NOMO-1 (cell line): Measurements from ENCODE around the gene TRIM47.

Source experiments
- DNase-seq, 2 experiments: peaks; one replicate each; lab custom pipeline; 2025; ENCODE audit not compliant: unreplicated experiment in 2 of 2; lab: John Stamatoyannopoulos, UW

TRIM47 gene

GRCh38 chr17:75848523-75849278 is 29.7 kb downstream of the TRIM47 start:
- DNase-seq = peak; percentile 29 to 38

- no peak for DNase-seq
Measured at GRCh38 chr17:75847614-75848522, 30.5 kb downstream of the TRIM47 start.

GRCh38 chr17:75846692-75847613 is 31.4 kb downstream of the TRIM47 start:
- DNase-seq = no peak

GRCh38 chr17:75845933-75846691 is 32.3 kb downstream of the TRIM47 start:
- DNase-seq = no peak

DNA sequence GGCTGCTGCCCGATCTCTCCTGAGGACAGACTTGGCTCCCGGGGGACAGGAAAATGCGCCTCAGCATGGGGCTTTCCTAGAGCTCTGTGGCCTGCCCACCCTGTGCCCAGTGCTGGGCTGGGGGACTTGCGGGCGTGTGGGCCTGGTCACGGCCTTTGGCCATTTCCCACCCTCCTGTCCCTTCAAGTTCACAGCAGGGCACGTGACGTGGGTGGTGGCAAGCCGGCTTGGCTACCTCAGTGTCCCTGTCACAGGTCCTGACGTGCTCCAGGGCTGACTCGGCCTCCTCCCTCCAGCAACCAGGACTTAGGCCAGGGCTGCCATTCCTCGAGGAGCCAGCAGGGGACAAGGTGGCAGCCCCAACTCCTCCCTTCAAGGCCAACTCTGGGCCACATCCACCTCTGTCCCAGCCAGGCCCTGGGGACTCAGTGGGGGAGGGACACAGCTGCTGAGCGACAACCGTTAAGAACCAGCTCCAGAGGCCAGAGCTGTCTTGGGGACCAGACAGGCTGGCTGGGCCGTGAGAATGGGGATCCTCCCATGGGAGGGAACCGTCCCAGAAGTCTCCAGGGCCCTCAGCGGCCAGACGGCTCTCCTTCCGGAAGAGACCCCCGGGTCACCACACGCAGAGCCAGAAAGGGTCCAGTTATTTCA is 33.2 kb downstream of the TRIM47 start:
- DNase-seq = peak; percentile 54 to 65

GRCh38 chr17:75844530-75845057 is 33.8 kb downstream of the TRIM47 start:
- DNase-seq = no peak

DNA sequence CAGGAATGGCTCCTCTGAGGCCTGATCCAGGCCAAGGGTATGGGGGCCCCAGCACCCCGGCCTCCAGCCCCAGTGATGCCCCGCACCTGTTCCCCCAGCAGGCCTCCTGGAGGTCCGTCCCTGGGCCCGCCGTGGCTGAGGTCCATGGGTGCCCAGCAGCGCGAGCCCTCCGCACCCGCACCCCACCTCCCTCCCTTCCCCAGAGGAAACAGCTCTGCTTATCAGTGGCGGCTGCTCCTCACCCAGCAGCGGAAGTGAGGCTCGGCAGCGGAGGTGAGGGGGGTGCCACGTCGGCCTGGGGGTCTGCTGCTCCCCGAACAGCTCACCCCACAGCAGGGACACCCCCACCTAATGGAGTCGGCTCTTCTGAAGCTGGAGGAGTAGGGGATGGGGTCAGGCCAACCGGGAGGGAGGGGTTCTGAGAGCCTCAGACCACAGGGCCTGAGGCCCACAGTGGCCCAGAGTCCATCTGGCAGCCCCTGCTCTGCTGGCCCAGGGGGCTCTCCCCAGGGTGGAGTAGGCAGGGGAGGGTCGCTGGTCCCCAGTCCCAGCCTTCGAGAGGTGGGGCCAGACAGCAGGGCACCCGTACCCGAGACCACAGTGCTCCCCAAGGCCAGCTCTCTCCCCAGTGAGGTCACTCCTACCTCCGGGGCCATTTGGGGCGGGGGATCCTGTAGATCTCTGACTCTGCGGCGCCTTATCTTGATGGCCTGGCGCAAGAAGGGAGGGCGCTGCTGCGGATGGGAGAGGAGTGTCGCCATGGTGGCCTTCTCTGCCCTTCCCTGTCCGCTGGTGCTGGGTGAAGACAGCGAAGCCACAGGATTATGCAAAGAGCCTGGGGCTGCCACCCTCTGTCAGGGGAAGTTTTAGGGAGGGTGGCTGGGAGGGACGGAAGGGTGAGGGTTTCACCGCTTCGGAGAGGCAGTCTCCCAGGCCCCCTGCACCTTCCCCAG is 34.5 kb downstream of the TRIM47 start, which contains the start of gene UNC13D:
Gene UNC13D (minus strand): TSS at position 828 of the 953 bp plus-strand sequence. CDS start 67 bp downstream, at position 761.
- DNase-seq = peak; percentile 46 to 57

DNA sequence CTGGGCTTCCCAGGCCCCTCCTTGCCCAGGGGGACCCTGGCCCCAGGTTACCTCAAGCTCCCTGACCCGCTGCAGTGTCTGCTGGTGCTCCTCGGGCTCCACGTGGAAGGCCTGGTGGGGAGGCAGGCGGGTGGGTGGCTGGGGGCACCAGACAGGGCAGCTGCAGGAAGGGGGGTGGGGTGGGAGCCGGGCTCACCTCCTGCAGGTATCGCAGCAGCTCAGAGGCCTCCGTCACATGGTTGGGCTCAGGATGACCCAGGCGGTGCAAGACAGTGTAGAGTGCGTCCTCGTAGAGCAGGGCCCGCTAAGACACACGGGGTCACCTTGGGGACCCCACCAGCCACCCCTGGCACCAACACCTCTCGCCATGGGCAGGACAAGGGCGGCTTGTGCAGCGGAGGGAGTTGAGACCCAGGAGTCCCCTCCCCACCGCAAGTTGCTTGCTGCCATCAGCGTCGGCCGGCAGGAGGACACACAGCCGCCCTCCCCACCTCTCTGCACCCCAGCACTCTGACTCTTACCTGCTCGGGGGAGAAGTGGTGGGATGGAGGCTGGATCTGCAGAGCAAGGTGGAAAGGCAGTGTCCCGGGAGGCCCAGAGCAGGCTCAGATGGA is 35.3 kb downstream of the TRIM47 start:
- DNase-seq = no peak

DNA sequence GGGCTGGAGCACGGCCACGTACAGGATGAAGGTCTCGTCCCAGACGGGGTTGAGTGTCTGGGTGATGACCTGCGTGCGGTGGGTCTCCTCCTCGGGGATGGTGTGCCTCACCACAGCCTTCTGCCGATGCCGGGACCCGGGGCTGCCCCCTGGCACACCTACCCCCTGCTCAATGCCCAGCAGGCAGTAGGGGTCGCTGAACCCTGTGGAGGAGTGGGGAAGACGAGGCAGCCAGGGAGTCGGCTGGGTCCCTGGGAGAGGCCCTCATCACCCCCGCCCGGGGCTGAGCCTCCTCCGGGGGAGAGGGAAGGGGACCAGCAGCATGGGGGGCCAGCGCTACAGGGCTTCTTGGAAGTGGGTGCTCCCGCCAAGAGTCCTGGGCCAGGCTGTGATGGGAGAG is 36.0 kb downstream of the TRIM47 start:
- DNase-seq = no peak

DNA sequence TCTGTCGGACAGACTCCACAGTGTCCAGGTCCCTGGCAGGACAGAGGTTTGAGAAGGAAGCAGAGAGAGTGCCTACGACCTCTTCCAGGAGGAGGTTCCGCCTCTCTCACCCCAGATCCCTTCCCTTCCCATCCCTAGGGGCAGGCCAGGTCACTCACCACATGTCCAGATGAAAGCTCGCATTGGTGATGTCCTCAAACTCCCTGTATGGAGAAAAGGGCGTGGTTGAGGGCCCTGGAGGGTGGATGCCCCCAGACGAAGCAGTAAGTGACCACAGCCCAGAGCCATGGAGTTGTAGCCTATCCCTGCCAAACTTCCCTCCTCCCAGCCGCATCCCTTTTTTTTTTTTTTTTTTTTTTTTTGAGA is 37.6 kb downstream of the TRIM47 start:
- DNase-seq = no peak

- no peak for DNase-seq
Measured at GRCh38 chr17:75839942-75840798, 38.2 kb downstream of the TRIM47 start.

DNA sequence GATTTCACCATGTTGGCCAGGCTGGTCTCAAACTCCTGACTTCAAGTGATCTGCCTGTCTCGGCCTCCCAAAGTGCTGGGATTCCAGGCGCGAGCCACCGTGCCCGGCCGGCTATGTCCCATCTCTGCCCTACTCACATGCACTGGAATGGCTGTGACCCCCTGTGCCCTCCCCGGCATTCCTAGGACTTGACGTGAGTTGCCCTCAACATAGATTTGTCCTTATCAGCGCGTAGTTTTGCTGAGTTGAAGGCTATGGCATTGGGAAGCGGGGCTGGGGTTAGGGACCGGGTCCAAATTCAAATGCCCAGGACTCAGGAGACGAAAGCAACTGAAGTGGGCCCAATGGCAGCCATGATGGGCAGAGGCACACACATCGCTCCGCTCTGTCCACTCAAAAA is 40.0 kb downstream of the TRIM47 start:
- DNase-seq = no peak

DNA sequence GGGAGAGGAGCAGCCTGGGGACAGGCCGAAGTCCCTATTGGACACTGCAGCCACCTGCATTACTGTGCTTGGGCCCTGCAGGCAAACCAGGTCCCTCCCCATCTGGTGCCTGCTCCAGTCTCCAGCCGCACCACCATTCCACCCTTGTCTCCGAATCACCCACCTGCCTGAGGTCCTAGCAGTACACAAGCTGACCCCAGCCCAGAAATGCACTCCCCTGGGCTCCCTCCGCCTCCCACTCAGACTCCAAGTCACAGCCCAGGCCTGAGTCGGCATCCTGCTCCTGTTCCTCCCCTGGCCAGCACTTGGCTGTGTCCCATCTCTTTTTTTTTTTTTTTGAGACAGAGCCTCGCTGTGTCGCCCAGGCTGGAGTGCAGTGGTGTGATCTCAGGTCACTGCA is 40.5 kb downstream of the TRIM47 start:
- DNase-seq = no peak

DNA sequence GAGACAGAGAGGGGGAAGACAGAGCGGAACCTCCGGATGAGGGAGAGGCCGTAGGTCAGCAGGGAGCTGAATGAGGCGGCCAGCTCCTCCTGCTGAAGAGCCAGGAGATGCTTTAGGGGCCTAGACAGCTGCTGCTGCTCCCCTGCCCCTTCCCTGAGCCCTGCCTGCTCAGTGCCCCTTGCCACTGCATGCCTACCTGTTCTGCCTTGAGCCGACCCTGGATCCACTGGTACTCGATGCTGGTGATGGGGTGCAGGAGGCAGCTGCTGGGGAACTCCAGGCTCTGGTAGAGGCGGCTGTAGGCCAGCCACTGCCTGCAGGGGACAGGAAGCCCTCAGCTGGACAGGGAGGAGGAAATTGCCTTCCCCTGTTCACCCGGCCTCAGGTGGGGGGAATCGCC is 41.8 kb downstream of the TRIM47 start:
- DNase-seq = no peak

- DNase-seq = no peak
Measured at GRCh38 chr17:75835654-75835987, 42.8 kb downstream of the TRIM47 start.

GRCh38 chr17:75834928-75835653 is 43.3 kb downstream of the TRIM47 start:
- DNase-seq = no peak
